WTC11 (cell line): Measurements from ENCODE around the gene EIF2S3.
"Not testable (repeated sequence)": the region's sequence is repeated elsewhere in the genome, so short reads cannot be mapped to it uniquely, and the experiment has no call there.

Source experiments
- ELF4 ChIP-seq: sonication (generic); formaldehyde crosslinking; IDR thresholded peaks from 2 replicates; pipeline ENCODE4 v1.8.1; 2022; ENCODE audit warnings: low read depth, mild to moderate bottlenecking, moderate library complexity, missing genetic modification reagents
- KAT7 ChIP-seq: sonication (generic); formaldehyde crosslinking; IDR thresholded peaks from 2 replicates; pipeline ENCODE4 v1.8.1; 2023; ENCODE audit warnings: missing genetic modification reagents, mild to moderate bottlenecking, borderline replicate concordance
- TF ChIP-seq, protein P1 (sequence below): fragments of 200-600 bp; IDR thresholded peaks from 2 replicates; pipeline ENCODE4 v1.8.0; 2022; ENCODE audit warnings: antibody characterized with exemption

DNA sequence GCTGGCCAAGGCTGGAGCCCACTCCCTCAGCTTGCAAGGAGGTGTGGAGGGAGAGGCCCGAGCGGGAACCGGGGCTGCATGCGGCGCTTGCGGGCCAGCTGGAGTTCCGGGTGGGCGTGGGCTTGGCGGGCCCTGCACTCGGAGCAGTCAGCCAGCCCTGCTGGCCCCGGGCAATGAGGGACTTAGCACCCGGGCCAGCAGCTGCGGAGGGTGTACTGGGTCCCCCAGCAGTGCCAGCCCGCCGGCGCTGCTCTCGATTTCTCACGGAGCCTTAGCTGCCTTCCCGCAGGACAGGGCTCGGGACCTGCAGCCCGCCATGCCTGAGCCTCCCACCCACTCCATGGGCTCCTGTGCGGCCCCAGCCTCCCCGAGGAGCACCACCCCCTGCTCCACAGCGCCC lies 5.1 kb upstream of the EIF2S3 start:
- TF ChIP-seq, protein P1, sequence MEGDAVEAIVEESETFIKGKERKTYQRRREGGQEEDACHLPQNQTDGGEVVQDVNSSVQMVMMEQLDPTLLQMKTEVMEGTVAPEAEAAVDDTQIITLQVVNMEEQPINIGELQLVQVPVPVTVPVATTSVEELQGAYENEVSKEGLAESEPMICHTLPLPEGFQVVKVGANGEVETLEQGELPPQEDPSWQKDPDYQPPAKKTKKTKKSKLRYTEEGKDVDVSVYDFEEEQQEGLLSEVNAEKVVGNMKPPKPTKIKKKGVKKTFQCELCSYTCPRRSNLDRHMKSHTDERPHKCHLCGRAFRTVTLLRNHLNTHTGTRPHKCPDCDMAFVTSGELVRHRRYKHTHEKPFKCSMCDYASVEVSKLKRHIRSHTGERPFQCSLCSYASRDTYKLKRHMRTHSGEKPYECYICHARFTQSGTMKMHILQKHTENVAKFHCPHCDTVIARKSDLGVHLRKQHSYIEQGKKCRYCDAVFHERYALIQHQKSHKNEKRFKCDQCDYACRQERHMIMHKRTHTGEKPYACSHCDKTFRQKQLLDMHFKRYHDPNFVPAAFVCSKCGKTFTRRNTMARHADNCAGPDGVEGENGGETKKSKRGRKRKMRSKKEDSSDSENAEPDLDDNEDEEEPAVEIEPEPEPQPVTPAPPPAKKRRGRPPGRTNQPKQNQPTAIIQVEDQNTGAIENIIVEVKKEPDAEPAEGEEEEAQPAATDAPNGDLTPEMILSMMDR = not testable (repeated sequence)
- TF ChIP-seq ELF4 (CRISPR knock-in tag); KAT7: not testable (repeated sequence)
